ENCODE data around the gene TIMP2. TPM values are rescaled to one million over a fixed set of nuclear protein-coding genes. Genes with fewer than 3 reads are reported as not detected.

Gene TIMP2
- total and polyA plus RNA-seq, 4 experiments from 2014 or later, result 0.22 to 6.0 (median 5.9) TPM; not detected in 1

DNA sequence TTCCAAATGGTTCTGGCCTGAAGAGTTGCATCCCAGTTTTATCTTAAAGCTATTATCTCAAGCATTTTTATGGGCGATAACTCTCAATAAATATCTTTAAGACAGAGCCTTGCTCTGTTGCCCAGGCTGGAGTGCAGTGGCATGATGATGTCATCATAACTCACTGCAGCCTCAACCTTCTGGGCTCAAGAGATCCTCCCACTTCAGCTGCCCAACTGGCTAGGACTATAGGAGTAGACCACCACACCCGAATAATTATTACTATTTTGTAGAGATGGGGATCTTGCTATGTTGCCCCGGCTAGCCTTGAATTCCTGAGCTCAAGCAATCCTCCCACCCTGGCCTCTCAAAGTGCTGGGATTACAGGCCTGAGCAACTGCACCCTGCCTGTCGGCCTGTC is 117.0 kb downstream of the TIMP2 start:
- H3K4me1 ChIP-seq (ENCODE audit: insufficient read depth, low read length), result peaks cover 44% of the 10 kb centered on the region
- no peak overlapping the region for H3K4me3 ChIP-seq (ENCODE audit: low read length in 2 of 2)
- Mint-ChIP-seq H3K27ac (peak overlapping the region; percentile 37 to 99 (median 86)), H3K4me3 (no peak overlapping the region), H3K9me3 (peaks cover 0 to 2% (median 0%) of the 10 kb centered on the region in 8 donors), H3K4me1 (peaks cover 34 to 57% (median 46%) of the 10 kb centered on the region in 4 donors), H3K27me3 (no peaks in the 10 kb centered on the region), H3K36me3 (peaks cover 58 to 87% of the 10 kb centered on the region in 2 donors)
- peak in 1 of 5 donors; percentile 13 for DNase-seq
- ChIA-PET CTCF (ENCODE audit: partially characterized antibody) (interaction anchor here (0.8 to 1.6 kb wide), 3 partner anchors 9 to 100 kb away, joined by 3 read pairs; no protein-coding TSS in a partner anchor), POLR2A (ENCODE audit: partially characterized antibody) (interaction anchor here (0.6 to 9.0 kb wide), 4 partner anchors 10 to 1810 kb away, joined by 3 to 81 read pairs (median 4); partner anchors contain the start of gene CYTH1)
- peaks cover 73% of the 10 kb centered on the region for H3K36me3 ChIP-seq (ENCODE audit: insufficient read depth, low read length)
- intact Hi-C loops (cut with micrococcal nuclease), result loop anchor here (5.0 kb wide), 1 partner anchor 34 kb away; the partner anchor contains the start of gene USP36
- H3K27ac ChIP-seq (ENCODE audit: low read depth, low read length), result no peak overlapping the region
- H3K9me3 ChIP-seq (ENCODE audit: control insufficient read depth in 1 of 2, low read length in 2 of 2), result no peaks in the 10 kb centered on the region
- no peaks in the 10 kb centered on the region for H3K27me3 ChIP-seq (ENCODE audit: insufficient read depth, low read length)

DNA sequence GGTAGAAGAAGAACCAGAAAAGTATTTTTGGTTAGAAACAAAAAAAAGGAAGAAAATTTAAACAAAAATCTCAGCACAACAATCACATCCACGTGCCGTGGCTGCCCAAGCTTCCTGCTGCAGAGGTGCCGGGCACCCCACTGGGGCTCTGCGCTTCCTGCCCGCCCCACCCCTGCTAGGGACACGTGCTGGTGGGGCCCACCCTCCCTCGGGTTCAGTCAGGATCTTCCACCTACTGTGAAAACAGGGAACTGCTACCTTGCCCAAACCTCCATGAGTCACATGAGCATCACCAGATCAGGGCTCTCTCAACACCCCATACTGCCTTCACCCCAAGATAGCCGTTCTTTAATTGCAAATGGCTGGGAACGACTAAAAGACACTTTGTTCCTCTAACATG is 118.7 kb downstream of the TIMP2 start:
- Histone ChIP-seq H3K9me3 (ENCODE audit: control insufficient read depth in 1 of 2, low read length in 2 of 2) (no peaks in the 10 kb centered on the region), H3K27ac (ENCODE audit: low read depth, low read length) (peak overlapping the region; percentile 57), H3K36me3 (ENCODE audit: insufficient read depth, low read length) (peaks cover 68% of the 10 kb centered on the region), H3K4me1 (ENCODE audit: insufficient read depth, low read length) (peaks cover 49% of the 10 kb centered on the region), H3K4me3 (ENCODE audit: low read length in 2 of 2) (no peak overlapping the region), H3K27me3 (ENCODE audit: insufficient read depth, low read length) (no peaks in the 10 kb centered on the region)
- CTCF ChIA-PET (ENCODE audit: partially characterized antibody), result interaction anchor here (1.2 to 1.6 kb wide), 2 partner anchors 13 to 16 kb away, joined by 5 to 6 read pairs; no protein-coding TSS in a partner anchor
- Mint-ChIP-seq H3K27me3 (no peaks in the 10 kb centered on the region), H3K4me1 (peaks cover 39 to 60% (median 52%) of the 10 kb centered on the region in 4 donors), H3K4me3 (peak overlapping the region; percentile 3 to 83 (median 74)), H3K27ac (peak overlapping the region; percentile 87 to 99 (median 97)), H3K36me3 (peaks cover 55 to 86% of the 10 kb centered on the region in 2 donors), H3K9me3 (peaks cover 0 to 2% (median 0%) of the 10 kb centered on the region in 8 donors)
- POLR2A ChIA-PET (ENCODE audit: partially characterized antibody), result interaction anchor here (1.0 to 9.0 kb wide), 7 partner anchors 10 to 35 kb away, joined by 3 to 81 read pairs (median 7); partner anchors contain the start of gene CYTH1
- intact Hi-C loops (cut with micrococcal nuclease), result loop anchor here (5.0 kb wide), 1 partner anchor 36 kb away; the partner anchor contains the start of gene USP36
- peak in 4 of 5 donors; percentile 21 to 79 (median 64) for DNase-seq

DNA sequence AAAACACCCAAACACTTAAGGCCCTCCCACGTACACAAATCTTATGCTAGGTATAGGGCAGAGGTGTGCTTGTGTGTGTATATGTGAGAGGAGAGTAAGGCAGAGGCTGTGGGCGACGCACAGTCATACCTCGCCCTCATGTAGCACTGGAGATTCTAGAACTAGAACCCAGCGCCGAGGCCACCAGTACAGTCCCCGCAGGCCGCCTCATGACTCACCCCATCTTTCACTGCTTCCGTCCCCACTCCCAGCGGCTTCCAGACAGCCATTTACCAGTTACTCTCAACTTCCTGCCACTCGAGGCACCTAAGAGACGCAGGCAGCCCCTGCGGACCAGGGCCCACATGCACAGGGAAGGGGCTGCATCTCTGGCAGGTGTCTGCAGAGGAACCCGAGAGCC is 119.9 kb downstream of the TIMP2 start:
- ChIA-PET POLR2A (ENCODE audit: partially characterized antibody) (interaction anchor here (0.5 to 9.0 kb wide), 21 partner anchors 8 to 95 kb away, joined by 3 to 81 read pairs (median 4); partner anchors contain the start of genes CYTH1 and USP36), CTCF (ENCODE audit: partially characterized antibody) (interaction anchor here (1.1 to 1.9 kb wide), 8 partner anchors 10 to 61 kb away, joined by 3 to 8 read pairs (median 4); no protein-coding TSS in a partner anchor)
- Mint-ChIP-seq H3K4me1 (peaks cover 40 to 63% (median 55%) of the 10 kb centered on the region in 4 donors), H3K9me3 (peaks cover 0 to 2% (median 0%) of the 10 kb centered on the region in 8 donors), H3K27ac (peak overlapping the region; percentile 87 to 99 (median 97)), H3K27me3 (no peaks in the 10 kb centered on the region), H3K4me3 (peak overlapping the region; percentile 55 to 83 (median 74)), H3K36me3 (peaks cover 52 to 85% of the 10 kb centered on the region in 2 donors)
- H3K4me1 ChIP-seq (ENCODE audit: insufficient read depth, low read length), result peaks cover 49% of the 10 kb centered on the region
- intact Hi-C loops (cut with micrococcal nuclease), result loop anchor here (1.0 to 5.0 kb wide), 3 partner anchors 12 to 37 kb away; partner anchors contain the start of genes CYTH1 and USP36
- H3K27me3 ChIP-seq (ENCODE audit: insufficient read depth, low read length), result no peaks in the 10 kb centered on the region
- H3K36me3 ChIP-seq (ENCODE audit: insufficient read depth, low read length), result peaks cover 59% of the 10 kb centered on the region
- no peaks in the 10 kb centered on the region for H3K9me3 ChIP-seq (ENCODE audit: control insufficient read depth in 1 of 2, low read length in 2 of 2)
- peak overlapping the region; percentile 57 for H3K27ac ChIP-seq (ENCODE audit: low read depth, low read length)
- peak overlapping the region in 1 of 2 donors; percentile 9 for H3K4me3 ChIP-seq (ENCODE audit: low read length in 2 of 2)
- DNase-seq, result peak; percentile 62 to 91 (median 73)

DNA sequence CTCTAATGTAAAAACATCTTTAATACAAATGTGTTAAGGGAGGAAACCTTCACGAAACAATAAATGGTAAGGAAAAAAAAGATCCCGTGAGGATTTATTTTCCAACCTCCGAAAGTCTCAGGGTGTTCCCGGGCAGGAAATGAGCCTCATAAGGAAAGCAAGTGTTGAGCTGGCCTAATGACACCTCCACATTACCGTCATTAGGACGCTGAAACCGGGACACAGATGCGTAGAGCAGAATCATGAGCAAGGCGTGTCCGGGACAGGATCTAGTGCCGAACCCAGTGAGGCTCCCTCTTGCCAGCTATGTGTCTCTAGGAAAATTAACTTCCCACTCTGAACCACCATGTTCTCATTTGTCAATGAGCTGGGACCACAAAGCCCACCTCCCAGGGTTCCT is 120.4 kb downstream of the TIMP2 start:
- Histone ChIP-seq H3K36me3 (ENCODE audit: insufficient read depth, low read length) (peaks cover 55% of the 10 kb centered on the region), H3K4me1 (ENCODE audit: insufficient read depth, low read length) (peaks cover 50% of the 10 kb centered on the region), H3K27ac (ENCODE audit: low read depth, low read length) (peak overlapping the region; percentile 57), H3K9me3 (ENCODE audit: control insufficient read depth in 1 of 2, low read length in 2 of 2) (no peaks in the 10 kb centered on the region), H3K4me3 (ENCODE audit: low read length in 2 of 2) (peak overlapping the region in 1 of 2 donors; percentile 9), H3K27me3 (ENCODE audit: insufficient read depth, low read length) (no peaks in the 10 kb centered on the region)
- Mint-ChIP-seq H3K27me3 (no peaks in the 10 kb centered on the region), H3K36me3 (peaks cover 56 to 86% of the 10 kb centered on the region in 2 donors), H3K27ac (peak overlapping the region; percentile 87 to 99 (median 97)), H3K9me3 (peaks cover 0 to 2% (median 0%) of the 10 kb centered on the region in 8 donors), H3K4me1 (peaks cover 40 to 69% (median 60%) of the 10 kb centered on the region in 4 donors), H3K4me3 (peak overlapping the region; percentile 55 to 83 (median 76))
- peak in 4 of 5 donors; percentile 32 to 64 (median 40) for DNase-seq
- intact Hi-C loops (cut with micrococcal nuclease), result loop anchor here (1.0 to 5.0 kb wide), 3 partner anchors 13 to 38 kb away; partner anchors contain the start of genes CYTH1 and USP36
- POLR2A ChIA-PET (ENCODE audit: partially characterized antibody), result interaction anchor here (0.5 to 9.0 kb wide), 18 partner anchors 10 to 95 kb away, joined by 3 to 81 read pairs (median 4); partner anchors contain the start of genes CYTH1 and USP36
- CTCF ChIA-PET (ENCODE audit: partially characterized antibody), result interaction anchor here (0.6 to 1.9 kb wide), 10 partner anchors 9 to 74 kb away, joined by 3 to 8 read pairs (median 4); no protein-coding TSS in a partner anchor

DNA sequence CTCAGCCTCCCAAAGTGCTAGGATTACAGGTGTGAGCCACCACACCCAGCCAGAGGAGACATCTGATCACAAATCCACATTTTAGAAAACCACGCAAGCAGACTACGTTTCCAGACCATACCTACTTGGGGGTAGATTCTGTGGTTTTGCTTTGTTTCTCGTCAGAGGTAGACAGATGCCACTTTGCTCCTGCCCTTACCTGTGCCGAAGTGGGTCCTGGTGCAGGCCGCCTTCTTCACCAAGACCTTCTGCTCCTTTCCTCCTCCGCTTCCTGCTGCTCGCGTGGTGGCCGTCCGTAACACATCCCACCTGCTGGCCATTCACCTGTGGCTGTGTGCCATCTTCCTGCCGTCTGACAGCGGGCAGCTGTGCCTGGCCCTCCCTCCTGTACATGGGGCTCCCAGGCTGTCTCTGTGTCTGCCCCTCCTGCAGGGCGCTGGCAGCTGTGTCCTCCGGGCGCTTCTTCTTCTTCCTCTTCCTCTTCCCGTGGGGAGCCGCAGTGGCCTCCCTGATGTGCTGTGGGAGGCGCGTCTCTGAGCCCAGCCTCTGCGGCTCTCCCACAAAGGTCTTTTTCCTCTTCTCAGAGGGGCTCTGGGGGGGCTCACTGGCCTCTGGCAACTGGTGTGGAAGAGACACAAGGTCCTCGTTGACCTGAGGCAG is 121.9 kb downstream of the TIMP2 start:
- peak overlapping the region in 1 of 2 donors; percentile 30 for H3K4me3 ChIP-seq (ENCODE audit: low read length in 2 of 2)
- peak overlapping the region; percentile 31 for H3K27ac ChIP-seq (ENCODE audit: low read depth, low read length)
- peak; percentile 52 to 69 (median 56) for DNase-seq
- peaks cover 55% of the 10 kb centered on the region for H3K36me3 ChIP-seq (ENCODE audit: insufficient read depth, low read length)
- peak overlapping the region; percentile 85 to 89 (median 88) for H3K4me3 Mint-ChIP-seq
- no peaks in the 10 kb centered on the region for H3K27me3 Mint-ChIP-seq
- peak overlapping the region; percentile 87 to 99 (median 97) for H3K27ac Mint-ChIP-seq
- no peaks in the 10 kb centered on the region for H3K9me3 ChIP-seq (ENCODE audit: control insufficient read depth in 1 of 2, low read length in 2 of 2)
- H3K4me1 ChIP-seq (ENCODE audit: insufficient read depth, low read length), result peaks cover 65% of the 10 kb centered on the region
- CTCF ChIA-PET (ENCODE audit: partially characterized antibody), result interaction anchor here (1.0 to 1.1 kb wide), 2 partner anchors 14 to 23 kb away, joined by 3 to 4 read pairs; no protein-coding TSS in a partner anchor
- H3K36me3 Mint-ChIP-seq, result peaks cover 59 to 87% of the 10 kb centered on the region in 2 donors
- no peaks in the 10 kb centered on the region for H3K27me3 ChIP-seq (ENCODE audit: insufficient read depth, low read length)
- POLR2A ChIA-PET (ENCODE audit: partially characterized antibody), result interaction anchor here (0.8 to 9.0 kb wide), 11 partner anchors 9 to 172 kb away, joined by 3 to 81 read pairs (median 10); partner anchors contain the start of gene CYTH1
- intact Hi-C loops (cut with micrococcal nuclease), result no loop called here
- peaks cover 0 to 3% (median 0%) of the 10 kb centered on the region in 8 donors for H3K9me3 Mint-ChIP-seq
- peaks cover 52 to 82% (median 70%) of the 10 kb centered on the region in 4 donors for H3K4me1 Mint-ChIP-seq

Data from CD4-positive, alpha-beta memory T cell (primary cell).